Activated CD8-positive, alpha-beta T cell treated with anti-CD3 and anti-CD28 coated beads for 36 hours (primary cell): Measurements from ENCODE around the gene CCDC170. TPM values are rescaled to one million over a fixed set of nuclear protein-coding genes. Genes with fewer than 3 reads are reported as not detected.

Source experiments
- ATAC-seq: fragments of 200-7000 bp; cut with Tn5 transposase; one replicate; pipeline ENCODE4 v1.10.0; 2021; ENCODE audit warnings: mild to moderate bottlenecking, moderate library complexity
- CTCF ChIA-PET: fragments of 350-600 bp; sonication (Branson Sonifier 250); formaldehyde crosslinking; loops from one replicate; lab custom pipeline; 2021; ENCODE audit warnings: antibody characterized with exemption; lab: Charles Lee
- POLR2A ChIA-PET: fragments of 350-600 bp; sonication (Branson Sonifier 250); formaldehyde crosslinking; loops from one replicate; lab custom pipeline; 2021; ENCODE audit warnings: antibody characterized with exemption; lab: Charles Lee
- DNase-seq: peaks from one replicate; pipeline ENCODE4 v3.0.0-alpha.2; 2020
- H3K27ac Mint-ChIP-seq: one replicate; pipeline ENCODE4 v1.8.0; 2021; ENCODE audit warnings: mild to moderate bottlenecking, mixed read lengths
- H3K27me3 Mint-ChIP-seq: one replicate; pipeline ENCODE4 v1.8.0; 2021; ENCODE audit warnings: mixed read lengths
- H3K36me3 Mint-ChIP-seq: one replicate; pipeline ENCODE4 v1.8.0; 2021; ENCODE audit warnings: low read depth, mixed read lengths
- H3K4me1 Mint-ChIP-seq: one replicate; pipeline ENCODE4 v1.8.0; 2021; ENCODE audit warnings: low read depth, mixed read lengths
- H3K4me3 Mint-ChIP-seq: one replicate; pipeline ENCODE4 v1.8.0; 2021; ENCODE audit warnings: mild to moderate bottlenecking, moderate library complexity, mixed read lengths
- H3K9me3 Mint-ChIP-seq: one replicate; pipeline ENCODE4 v1.8.0; 2021; ENCODE audit warnings: mixed read lengths
- intact Hi-C: fragments of 100-400 bp; cut with micrococcal nuclease; formaldehyde crosslinking; loops from one replicate; pipeline ENCODE4 v1.10.0; 2022
- total RNA-seq, 2 experiments: library from RNA; stranded (reverse); gene quantifications; one replicate each; pipeline ENCODE4 v1.2.3, GENCODE V29; 2021
- TF ChIP-seq, protein P1 (sequence below): fragments of 200-600 bp; IDR thresholded peaks from one replicate; pipeline ENCODE4 v1.8.0; 2022; ENCODE audit warnings: antibody characterized with exemption, mild to moderate bottlenecking

CCDC170 gene
- total RNA-seq, 2 experiments from 2014 or later, result not detected

DNA sequence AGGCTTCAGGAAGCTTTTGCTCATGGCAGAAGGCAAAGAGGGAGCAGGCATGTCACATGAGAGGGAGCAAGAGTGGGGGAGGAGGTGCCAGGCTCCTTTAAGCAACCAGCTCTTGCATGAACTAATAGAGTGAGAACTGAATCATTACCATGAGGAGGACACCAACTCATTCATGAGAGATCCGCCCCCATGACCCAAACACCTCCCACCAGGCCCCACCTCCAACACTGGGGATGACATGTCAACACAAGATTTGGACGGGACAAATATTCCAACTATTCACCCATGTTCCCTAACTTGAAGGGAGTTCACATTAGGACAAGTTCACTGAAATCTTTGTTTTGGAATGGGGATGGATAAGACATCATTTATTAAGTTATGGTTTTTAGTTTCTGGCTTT is 158.5 kb downstream of the CCDC170 start:
- Mint-ChIP-seq H3K36me3 (no peaks in the 10 kb centered on the region), H3K9me3 (peaks cover 3% of the 10 kb centered on the region), H3K27ac (no peak overlapping the region), H3K27me3 (peaks cover 6% of the 10 kb centered on the region), H3K4me1 (no peaks in the 10 kb centered on the region), H3K4me3 (no peak overlapping the region)
- no peak for ATAC-seq
- TF ChIP-seq, protein P1, sequence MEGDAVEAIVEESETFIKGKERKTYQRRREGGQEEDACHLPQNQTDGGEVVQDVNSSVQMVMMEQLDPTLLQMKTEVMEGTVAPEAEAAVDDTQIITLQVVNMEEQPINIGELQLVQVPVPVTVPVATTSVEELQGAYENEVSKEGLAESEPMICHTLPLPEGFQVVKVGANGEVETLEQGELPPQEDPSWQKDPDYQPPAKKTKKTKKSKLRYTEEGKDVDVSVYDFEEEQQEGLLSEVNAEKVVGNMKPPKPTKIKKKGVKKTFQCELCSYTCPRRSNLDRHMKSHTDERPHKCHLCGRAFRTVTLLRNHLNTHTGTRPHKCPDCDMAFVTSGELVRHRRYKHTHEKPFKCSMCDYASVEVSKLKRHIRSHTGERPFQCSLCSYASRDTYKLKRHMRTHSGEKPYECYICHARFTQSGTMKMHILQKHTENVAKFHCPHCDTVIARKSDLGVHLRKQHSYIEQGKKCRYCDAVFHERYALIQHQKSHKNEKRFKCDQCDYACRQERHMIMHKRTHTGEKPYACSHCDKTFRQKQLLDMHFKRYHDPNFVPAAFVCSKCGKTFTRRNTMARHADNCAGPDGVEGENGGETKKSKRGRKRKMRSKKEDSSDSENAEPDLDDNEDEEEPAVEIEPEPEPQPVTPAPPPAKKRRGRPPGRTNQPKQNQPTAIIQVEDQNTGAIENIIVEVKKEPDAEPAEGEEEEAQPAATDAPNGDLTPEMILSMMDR, result no peak
- intact Hi-C loops, result no loop called here
- ChIA-PET CTCF (interaction anchor here (1.2 kb wide), 1 partner anchor 211 kb away, joined by 3 read pairs; no protein-coding TSS in a partner anchor), POLR2A (no interaction called here)
- DNase-seq, result no peak

DNA sequence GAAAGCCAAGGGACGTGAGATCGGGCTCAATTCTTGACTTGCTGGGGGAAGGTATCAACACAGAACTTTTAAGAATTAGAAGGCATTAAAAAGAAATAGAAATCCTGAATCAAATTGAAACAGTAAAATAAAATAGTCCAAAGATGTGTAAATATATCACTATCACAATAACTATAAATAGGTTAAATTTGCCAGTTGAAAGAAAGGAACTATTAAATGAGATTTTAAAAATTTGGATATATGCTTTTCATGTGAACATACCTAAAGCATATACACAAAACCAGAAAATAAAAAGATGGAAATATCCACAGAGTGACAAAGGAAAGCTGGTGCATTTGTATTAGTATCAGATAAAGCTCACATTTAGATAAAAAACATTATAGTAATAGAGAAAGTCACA is 161.3 kb downstream of the CCDC170 start:
- ATAC-seq (no peak), DNase-seq (no peak)
- H3K36me3 Mint-ChIP-seq, result no peaks in the 10 kb centered on the region
- no peak overlapping the region for H3K27ac Mint-ChIP-seq
- intact Hi-C loops, result no loop called here
- CTCF ChIA-PET, result interaction anchor here (2.3 kb wide), 1 partner anchor 21 kb away, joined by 7 read pairs; no protein-coding TSS in a partner anchor
- no peaks in the 10 kb centered on the region for H3K27me3 Mint-ChIP-seq
- H3K4me3 Mint-ChIP-seq, result no peak overlapping the region
- no peaks in the 10 kb centered on the region for H3K4me1 Mint-ChIP-seq
- H3K9me3 Mint-ChIP-seq, result peaks cover 3% of the 10 kb centered on the region
- TF ChIP-seq, protein P1, result no peak
- POLR2A ChIA-PET, result no interaction called here

DNA sequence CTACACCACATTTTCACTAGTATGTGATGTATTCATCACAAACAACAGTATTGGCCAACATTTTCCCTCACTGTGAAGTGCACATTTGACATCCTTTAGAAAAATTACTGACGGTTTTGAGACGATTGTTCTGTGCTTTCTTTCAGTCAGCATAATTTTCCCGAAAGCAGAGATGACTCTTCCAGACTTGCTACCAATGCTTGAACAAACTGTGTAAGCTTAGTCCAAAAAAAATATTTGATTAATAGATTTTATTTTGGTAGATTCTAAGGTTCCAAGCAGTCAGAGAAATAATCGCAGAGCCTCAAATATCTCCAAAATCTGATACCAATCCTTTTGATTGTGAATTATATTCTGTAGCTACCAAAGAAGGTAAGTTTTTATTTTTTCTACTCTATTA is 162.6 kb downstream of the CCDC170 start:
- Mint-ChIP-seq H3K27ac (no peak overlapping the region), H3K9me3 (peaks cover 3% of the 10 kb centered on the region), H3K27me3 (no peaks in the 10 kb centered on the region), H3K4me3 (no peak overlapping the region), H3K36me3 (no peaks in the 10 kb centered on the region), H3K4me1 (no peaks in the 10 kb centered on the region)
- CTCF ChIA-PET, result interaction anchor here (2.3 kb wide), 1 partner anchor 20 kb away, joined by 7 read pairs; no protein-coding TSS in a partner anchor
- TF ChIP-seq, protein P1, result no peak
- intact Hi-C loops, result no loop called here
- DNase-seq (no peak), ATAC-seq (no peak)
- POLR2A ChIA-PET, result no interaction called here

DNA sequence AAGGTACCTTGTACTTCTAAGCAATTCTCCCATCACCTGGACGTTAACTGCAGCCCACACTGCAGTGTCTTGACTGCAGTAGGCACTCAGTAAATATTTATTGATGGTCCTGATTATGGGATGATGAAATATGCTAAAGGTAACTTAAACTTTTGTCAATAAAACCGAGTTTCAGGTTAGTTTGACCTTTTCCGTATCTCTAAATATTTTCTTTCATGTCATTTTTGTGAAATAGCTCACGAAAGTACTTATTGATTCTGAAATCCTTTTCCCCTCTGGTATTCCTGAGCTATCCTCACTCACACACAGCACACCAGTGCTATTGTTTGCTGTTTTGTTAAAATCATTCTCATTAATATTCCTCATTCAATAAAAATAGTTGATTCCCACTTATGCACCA is 164.3 kb downstream of the CCDC170 start:
- ATAC-seq (no peak), DNase-seq (no peak)
- Mint-ChIP-seq H3K27ac (no peak overlapping the region), H3K4me1 (no peaks in the 10 kb centered on the region), H3K9me3 (peaks cover 3% of the 10 kb centered on the region), H3K4me3 (no peak overlapping the region), H3K36me3 (no peaks in the 10 kb centered on the region), H3K27me3 (no peaks in the 10 kb centered on the region)
- POLR2A ChIA-PET, result interaction anchor here (0.6 kb wide), 1 partner anchor 415 kb away, joined by 3 read pairs; no protein-coding TSS in a partner anchor
- intact Hi-C loops, result no loop called here
- CTCF ChIA-PET, result no interaction called here
- TF ChIP-seq, protein P1, result no peak

DNA sequence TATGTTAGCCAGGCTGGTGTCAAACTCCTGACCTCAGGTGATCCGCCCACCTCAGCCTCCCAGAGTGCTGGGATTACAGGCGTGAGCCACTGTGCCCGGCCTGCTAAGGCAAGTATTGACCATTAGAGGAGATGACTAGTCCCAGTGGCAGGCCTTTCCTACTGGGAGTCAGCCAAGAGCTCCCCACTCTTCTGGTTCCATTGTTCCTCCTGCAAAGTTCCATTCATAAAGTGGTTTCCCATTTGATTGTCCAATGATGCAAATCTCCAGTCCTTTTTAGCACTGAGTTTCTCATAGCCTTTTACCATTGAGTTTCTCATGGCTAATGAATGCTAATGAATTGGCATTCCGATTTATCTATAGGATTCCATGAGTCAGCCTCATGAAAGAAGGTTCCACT is 165.4 kb downstream of the CCDC170 start:
- intact Hi-C loops, result no loop called here
- ChIA-PET POLR2A (no interaction called here), CTCF (no interaction called here)
- peaks cover 3% of the 10 kb centered on the region for H3K9me3 Mint-ChIP-seq
- no peaks in the 10 kb centered on the region for H3K27me3 Mint-ChIP-seq
- ATAC-seq (no peak), DNase-seq (no peak)
- TF ChIP-seq, protein P1, result no peak
- no peaks in the 10 kb centered on the region for H3K4me1 Mint-ChIP-seq
- no peaks in the 10 kb centered on the region for H3K36me3 Mint-ChIP-seq
- H3K4me3 Mint-ChIP-seq, result no peak overlapping the region
- H3K27ac Mint-ChIP-seq, result no peak overlapping the region
